ENCODE results near the gene STARD7. TPM values are rescaled to one million over a fixed set of nuclear protein-coding genes. Genes with fewer than 3 reads are reported as not detected.

The STARD7 gene
- polyA plus RNA-seq, 1 donor (not counting 4 experiments of a cell fraction or from before 2014, with no cell fraction given): 73.4 TPM

DNA sequence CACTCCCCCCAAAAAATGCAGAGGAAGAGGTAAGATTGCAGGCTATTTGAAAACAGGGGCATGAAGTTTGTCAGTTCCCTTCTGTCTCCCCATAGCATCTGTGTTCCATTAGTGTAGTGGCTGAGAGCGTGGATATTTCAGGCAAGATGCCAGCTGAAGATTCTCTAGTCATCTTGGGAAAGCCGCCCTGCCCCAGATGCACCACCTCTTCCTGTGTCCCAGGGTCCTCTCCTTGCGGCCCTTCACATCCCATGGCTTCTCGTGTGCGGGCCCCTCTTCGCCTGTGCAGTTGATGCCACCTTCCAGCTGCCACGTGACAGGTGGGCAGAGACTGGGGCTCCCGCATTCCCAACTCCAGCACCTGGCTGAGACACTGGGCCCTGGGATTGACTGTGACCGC, 41.0 kb upstream of the STARD7 start:
- Histone ChIP-seq H3K36me3 (ENCODE audit: control insufficient read depth in 2 of 2, extremely low read depth in 1 of 2, insufficient read depth in 2 of 2, low read length in 2 of 2) (peaks cover 17 to 22% of the 10 kb centered on the region in 2 experiments), H3K4me2 (ENCODE audit: control insufficient read depth, extremely low read depth, insufficient read depth, low read depth, low read length) (no peak overlapping the region), H3K4me3 (ENCODE audit: control insufficient read depth in 2 of 3, extremely low read depth in 1 of 3, insufficient read depth in 2 of 3, low read depth in 1 of 3, low read length in 3 of 3) (no peak overlapping the region), H4K20me1 (ENCODE audit: control insufficient read depth, extremely low read depth, insufficient read depth, low read length) (no peaks in the 10 kb centered on the region), H3K27me3 (ENCODE audit: control insufficient read depth, extremely low read depth, insufficient read depth, low read length) (no peaks in the 10 kb centered on the region), H3K9me1 (ENCODE audit: control insufficient read depth, extremely low read depth, insufficient read depth, low read length) (no peaks in the 10 kb centered on the region), H3K27ac (ENCODE audit: control insufficient read depth, insufficient read depth, low read length) (no peak overlapping the region), H3K4me1 (ENCODE audit: control insufficient read depth, extremely low read depth, insufficient read depth, low read length) (no peaks in the 10 kb centered on the region), H3K9me3 (ENCODE audit: control insufficient read depth, low read depth, low read length) (no peaks in the 10 kb centered on the region), H3K9ac (ENCODE audit: control insufficient read depth, extremely low read depth, insufficient read depth, low read length) (no peak overlapping the region), H2AFZ (ENCODE audit: control insufficient read depth, low read length) (no peak overlapping the region), H3K79me2 (ENCODE audit: control insufficient read depth, insufficient read depth, low read length) (no peaks in the 10 kb centered on the region)
- dilution Hi-C loops (cut with MboI; ENCODE audit: extremely low pct_ligation_motif_present, low sequenced_read_pairs): no loop called here
- no peak for TF ChIP-seq EZH2 (IDR thresholded peaks at IDR 0.05; ENCODE audit: low read length)
- no peak for TF ChIP-seq CTCF (optimal IDR thresholded peaks at IDR 0.05 in 1 of 3, IDR thresholded peaks at IDR 0.05 in 1 of 3, conservative IDR thresholded peaks at IDR 0.05 in 1 of 3; ENCODE audit: extremely low read depth in 1 of 3, insufficient read depth in 2 of 3, low read length in 3 of 3)
- no peak for DNase-seq (ENCODE audit: low read depth, low spot score)
- FAIRE-seq: no peak

GRCh38 chr2:96248624-96249023, 40.0 kb upstream of the STARD7 start:
- Histone ChIP-seq H3K27ac (ENCODE audit: control insufficient read depth, insufficient read depth, low read length) (no peak overlapping the region), H3K36me3 (ENCODE audit: control insufficient read depth in 2 of 2, extremely low read depth in 1 of 2, insufficient read depth in 2 of 2, low read length in 2 of 2) (peaks cover 8 to 12% of the 10 kb centered on the region in 2 experiments), H4K20me1 (ENCODE audit: control insufficient read depth, extremely low read depth, insufficient read depth, low read length) (no peaks in the 10 kb centered on the region), H2AFZ (ENCODE audit: control insufficient read depth, low read length) (no peak overlapping the region), H3K4me1 (ENCODE audit: control insufficient read depth, extremely low read depth, insufficient read depth, low read length) (no peaks in the 10 kb centered on the region), H3K4me2 (ENCODE audit: control insufficient read depth, extremely low read depth, insufficient read depth, low read depth, low read length) (no peak overlapping the region), H3K4me3 (ENCODE audit: control insufficient read depth in 2 of 3, extremely low read depth in 1 of 3, insufficient read depth in 2 of 3, low read depth in 1 of 3, low read length in 3 of 3) (no peak overlapping the region), H3K9me3 (ENCODE audit: control insufficient read depth, low read depth, low read length) (no peaks in the 10 kb centered on the region), H3K9me1 (ENCODE audit: control insufficient read depth, extremely low read depth, insufficient read depth, low read length) (no peaks in the 10 kb centered on the region), H3K9ac (ENCODE audit: control insufficient read depth, extremely low read depth, insufficient read depth, low read length) (no peak overlapping the region), H3K27me3 (ENCODE audit: control insufficient read depth, extremely low read depth, insufficient read depth, low read length) (no peaks in the 10 kb centered on the region), H3K79me2 (ENCODE audit: control insufficient read depth, insufficient read depth, low read length) (no peaks in the 10 kb centered on the region)
- DNase-seq (ENCODE audit: low read depth, low spot score) (no peak), FAIRE-seq (no peak)
- TF ChIP-seq EZH2 (IDR thresholded peaks at IDR 0.05; ENCODE audit: low read length) (no peak), CTCF (optimal IDR thresholded peaks at IDR 0.05 in 1 of 3, IDR thresholded peaks at IDR 0.05 in 1 of 3, conservative IDR thresholded peaks at IDR 0.05 in 1 of 3; ENCODE audit: extremely low read depth in 1 of 3, insufficient read depth in 2 of 3, low read length in 3 of 3) (no peak)
- dilution Hi-C loops (cut with MboI; ENCODE audit: extremely low pct_ligation_motif_present, low sequenced_read_pairs): no loop called here
